ENCODE measurements around the gene HNF1A. TPM values are rescaled to one million over a fixed set of nuclear protein-coding genes. Genes with fewer than 3 reads are reported as not detected.
A peak's percentile ranks its signal among the peaks of the same experiment; 100 is the strongest.

HNF1A gene
- total RNA-seq, 1 donor from 2014 or later = not detected

DNA sequence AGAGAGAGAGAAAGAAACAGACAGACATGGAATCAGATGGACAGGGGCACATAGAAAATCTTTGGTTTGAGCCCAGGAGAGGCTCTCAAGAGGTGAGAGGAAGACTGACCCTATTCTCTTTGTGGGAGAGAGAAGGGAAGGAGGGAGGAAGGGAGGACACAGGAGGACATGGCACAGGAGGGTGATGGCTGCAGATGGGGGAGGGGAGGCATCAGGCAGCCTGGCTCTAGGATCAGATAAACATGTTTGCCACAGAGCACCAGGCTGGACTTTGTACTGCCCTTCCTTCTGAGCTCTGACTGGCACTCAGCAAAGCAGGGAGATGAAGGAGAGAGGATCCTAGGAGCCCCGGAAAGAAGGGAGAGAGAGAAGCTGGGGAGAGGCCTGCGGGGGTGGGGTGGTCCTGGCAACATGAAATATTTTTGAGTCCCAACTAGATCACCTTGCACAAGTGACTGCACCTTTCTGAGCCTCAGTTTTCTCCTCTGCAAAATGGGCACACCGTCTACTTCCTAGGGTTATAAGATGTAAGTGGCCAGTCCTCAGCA is 6.1 kb downstream of the HNF1A start:
- no peak overlapping the region for H3K9ac ChIP-seq
- no peak overlapping the region for H3K4me2 ChIP-seq
- Mint-ChIP-seq H3K9me3 (no peaks in the 10 kb centered on the region), H3K27ac (peak overlapping the region; percentile 16), H3K36me3 (no peaks in the 10 kb centered on the region), H3K4me3 (no peak overlapping the region), H3K27me3 (ENCODE audit: insufficient read depth, low read depth) (peaks cover 3% of the 10 kb centered on the region), H3K4me1 (peaks cover 16% of the 10 kb centered on the region)
- H3K4me3 ChIP-seq = no peak overlapping the region
- H4K20me1 ChIP-seq (ENCODE audit: low read depth) = no peaks in the 10 kb centered on the region
- no peaks in the 10 kb centered on the region for H3K36me3 ChIP-seq
- peaks cover 10% of the 10 kb centered on the region for H3K4me1 ChIP-seq
- H3K79me2 ChIP-seq (ENCODE audit: low read depth) = no peaks in the 10 kb centered on the region
- no peaks in the 10 kb centered on the region for H3F3A ChIP-seq (ENCODE audit: low read depth)
- no peaks in the 10 kb centered on the region for H3K27me3 ChIP-seq
- no peak for DNase-seq (ENCODE audit: low spot score)
- no peaks in the 10 kb centered on the region for H3K9me3 ChIP-seq (ENCODE audit: low read depth)
- no peak for TF ChIP-seq EZH2 (IDR thresholded peaks at IDR 0.05)
- TF ChIP-seq, protein P1, sequence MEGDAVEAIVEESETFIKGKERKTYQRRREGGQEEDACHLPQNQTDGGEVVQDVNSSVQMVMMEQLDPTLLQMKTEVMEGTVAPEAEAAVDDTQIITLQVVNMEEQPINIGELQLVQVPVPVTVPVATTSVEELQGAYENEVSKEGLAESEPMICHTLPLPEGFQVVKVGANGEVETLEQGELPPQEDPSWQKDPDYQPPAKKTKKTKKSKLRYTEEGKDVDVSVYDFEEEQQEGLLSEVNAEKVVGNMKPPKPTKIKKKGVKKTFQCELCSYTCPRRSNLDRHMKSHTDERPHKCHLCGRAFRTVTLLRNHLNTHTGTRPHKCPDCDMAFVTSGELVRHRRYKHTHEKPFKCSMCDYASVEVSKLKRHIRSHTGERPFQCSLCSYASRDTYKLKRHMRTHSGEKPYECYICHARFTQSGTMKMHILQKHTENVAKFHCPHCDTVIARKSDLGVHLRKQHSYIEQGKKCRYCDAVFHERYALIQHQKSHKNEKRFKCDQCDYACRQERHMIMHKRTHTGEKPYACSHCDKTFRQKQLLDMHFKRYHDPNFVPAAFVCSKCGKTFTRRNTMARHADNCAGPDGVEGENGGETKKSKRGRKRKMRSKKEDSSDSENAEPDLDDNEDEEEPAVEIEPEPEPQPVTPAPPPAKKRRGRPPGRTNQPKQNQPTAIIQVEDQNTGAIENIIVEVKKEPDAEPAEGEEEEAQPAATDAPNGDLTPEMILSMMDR (IDR thresholded peaks at IDR 0.05) = no peak
- no peak for TF ChIP-seq EZH2phosphoT487 (IDR thresholded peaks at IDR 0.05)
- no peak overlapping the region for H3K27ac ChIP-seq
- peak overlapping the region; percentile 34 for H2AFZ ChIP-seq (replicated peaks)

DNA sequence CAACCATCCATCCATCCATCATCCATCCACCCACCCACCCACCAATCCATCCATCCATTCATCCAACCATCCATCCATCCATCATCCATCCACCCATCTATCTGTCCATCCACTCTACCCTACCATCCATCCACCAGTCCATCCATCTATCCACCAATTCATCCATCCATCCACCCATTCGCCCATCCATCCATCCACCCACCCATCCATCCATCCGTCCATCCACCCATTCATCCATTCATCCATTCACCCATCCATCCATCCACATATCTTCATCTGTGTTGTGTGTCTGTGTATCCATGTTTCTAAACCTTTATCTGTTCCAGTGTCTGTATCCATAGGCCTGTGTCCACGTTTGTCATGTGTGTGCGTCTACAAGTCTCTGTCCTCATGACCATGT is 9.9 kb downstream of the HNF1A start:
- H3K27ac ChIP-seq = no peak overlapping the region
- H3K4me1 Mint-ChIP-seq = peaks cover 8% of the 10 kb centered on the region
- no peaks in the 10 kb centered on the region for H3K9me3 Mint-ChIP-seq
- peaks cover 3% of the 10 kb centered on the region for H3K4me1 ChIP-seq
- H3K9me3 ChIP-seq (ENCODE audit: low read depth) = no peaks in the 10 kb centered on the region
- no peak overlapping the region for H3K27ac Mint-ChIP-seq
- no peak for DNase-seq (ENCODE audit: low spot score)
- H2AFZ ChIP-seq (replicated peaks) = no peak overlapping the region
- no peaks in the 10 kb centered on the region for H3K36me3 Mint-ChIP-seq
- H3K36me3 ChIP-seq = no peaks in the 10 kb centered on the region
- no peaks in the 10 kb centered on the region for H3K79me2 ChIP-seq (ENCODE audit: low read depth)
- no peak overlapping the region for H3K4me3 ChIP-seq
- no peaks in the 10 kb centered on the region for H4K20me1 ChIP-seq (ENCODE audit: low read depth)
- H3K9ac ChIP-seq = no peak overlapping the region
- no peak overlapping the region for H3K4me3 Mint-ChIP-seq
- H3K27me3 ChIP-seq = no peaks in the 10 kb centered on the region
- peaks cover 3% of the 10 kb centered on the region for H3K27me3 Mint-ChIP-seq (ENCODE audit: insufficient read depth, low read depth)
- no peaks in the 10 kb centered on the region for H3F3A ChIP-seq (ENCODE audit: low read depth)
- TF ChIP-seq EZH2phosphoT487 (IDR thresholded peaks at IDR 0.05) (no peak), EZH2 (IDR thresholded peaks at IDR 0.05) (no peak)
- TF ChIP-seq, protein P1 (IDR thresholded peaks at IDR 0.05) = no peak
- H3K4me2 ChIP-seq = no peak overlapping the region

DNA sequence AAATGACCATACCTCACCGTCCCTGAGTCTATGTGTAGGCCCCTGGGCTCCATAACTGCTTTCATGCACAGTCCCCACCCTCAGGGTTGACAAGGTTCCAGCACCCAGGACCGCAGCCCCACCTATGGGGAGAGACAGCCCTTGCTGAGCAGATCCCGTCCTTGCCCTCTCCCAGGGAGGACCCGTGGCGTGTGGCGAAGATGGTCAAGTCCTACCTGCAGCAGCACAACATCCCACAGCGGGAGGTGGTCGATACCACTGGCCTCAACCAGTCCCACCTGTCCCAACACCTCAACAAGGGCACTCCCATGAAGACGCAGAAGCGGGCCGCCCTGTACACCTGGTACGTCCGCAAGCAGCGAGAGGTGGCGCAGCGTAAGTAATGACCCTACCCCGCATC is 10.3 kb downstream of the HNF1A start:
- no peak overlapping the region for H2AFZ ChIP-seq (replicated peaks)
- no peak for DNase-seq (ENCODE audit: low spot score)
- H4K20me1 ChIP-seq (ENCODE audit: low read depth) = no peaks in the 10 kb centered on the region
- Mint-ChIP-seq H3K9me3 (no peaks in the 10 kb centered on the region), H3K27ac (no peak overlapping the region), H3K36me3 (no peaks in the 10 kb centered on the region), H3K4me3 (no peak overlapping the region), H3K27me3 (ENCODE audit: insufficient read depth, low read depth) (peaks cover 2% of the 10 kb centered on the region), H3K4me1 (peaks cover 7% of the 10 kb centered on the region)
- no peak overlapping the region for H3K27ac ChIP-seq
- no peaks in the 10 kb centered on the region for H3F3A ChIP-seq (ENCODE audit: low read depth)
- H3K9ac ChIP-seq = no peak overlapping the region
- H3K4me3 ChIP-seq = no peak overlapping the region
- no peaks in the 10 kb centered on the region for H3K27me3 ChIP-seq
- TF ChIP-seq EZH2phosphoT487 (IDR thresholded peaks at IDR 0.05) = no peak
- TF ChIP-seq, protein P1 (IDR thresholded peaks at IDR 0.05) = no peak
- no peak for TF ChIP-seq EZH2 (IDR thresholded peaks at IDR 0.05)
- H3K79me2 ChIP-seq (ENCODE audit: low read depth) = no peaks in the 10 kb centered on the region
- peaks cover 3% of the 10 kb centered on the region for H3K4me1 ChIP-seq
- no peaks in the 10 kb centered on the region for H3K36me3 ChIP-seq
- no peak overlapping the region for H3K4me2 ChIP-seq
- no peaks in the 10 kb centered on the region for H3K9me3 ChIP-seq (ENCODE audit: low read depth)

Measured in neural progenitor cell (in vitro differentiated cells).